Calu3 (cell line): ENCODE data around the gene APOC4. TPM values are rescaled to one million over a fixed set of nuclear protein-coding genes. Genes with fewer than 3 reads are reported as not detected.

ENCODE experiments used
- BruUV-seq: library from RNA; stranded (reverse); fragments of 400-500 nt; replicated peaks from 2 replicates; lab custom pipeline; 2021; lab: Mats Ljungman, UMichigan
- CTCF ChIA-PET: fragments of 300-600 bp; sonication (Branson Sonifier 250); formaldehyde crosslinking; loops from one replicate; lab custom pipeline; 2022; ENCODE audit warnings: antibody characterized with exemption; lab: Charles Lee
- DNase-seq: peaks from one replicate; pipeline ENCODE4 v3.0.0; 2022
- H3K27ac Mint-ChIP-seq: one replicate; pipeline ENCODE4 v1.8.0; 2022; ENCODE audit warnings: mixed read lengths; ENCODE audit not compliant: unreplicated experiment
- H3K27me3 Mint-ChIP-seq: one replicate; pipeline ENCODE4 v1.8.0; 2022; ENCODE audit warnings: mixed read lengths; ENCODE audit not compliant: unreplicated experiment
- H3K36me3 Mint-ChIP-seq: one replicate; pipeline ENCODE4 v1.8.0; 2022; ENCODE audit warnings: mild to moderate bottlenecking, moderate library complexity, mixed read lengths; ENCODE audit not compliant: insufficient read depth, unreplicated experiment
- H3K4me1 Mint-ChIP-seq: one replicate; pipeline ENCODE4 v1.8.0; 2022; ENCODE audit warnings: mild to moderate bottlenecking, low read depth, mixed read lengths; ENCODE audit not compliant: unreplicated experiment
- H3K4me3 Mint-ChIP-seq: one replicate; pipeline ENCODE4 v1.8.0; 2022; ENCODE audit warnings: mild to moderate bottlenecking, low read depth, moderate library complexity, mixed read lengths; ENCODE audit not compliant: unreplicated experiment
- H3K9me3 Mint-ChIP-seq: one replicate; pipeline ENCODE4 v1.8.0; 2022; ENCODE audit warnings: low read depth, mixed read lengths; ENCODE audit not compliant: unreplicated experiment
- CTCF ChIP-seq: fragments of 200-600 bp; IDR thresholded peaks from one replicate; pipeline ENCODE4 v1.8.0; 2022; ENCODE audit warnings: antibody characterized with exemption; ENCODE audit not compliant: unreplicated experiment
- intact Hi-C: fragments of 100-400 bp; cut with micrococcal nuclease; formaldehyde crosslinking; loops from one replicate; pipeline ENCODE4 v1.10.0; 2022; ENCODE audit not compliant: unreplicated experiment
- total RNA-seq: library from RNA; stranded (reverse); gene quantifications from 2 replicates; pipeline ENCODE4 v1.2.3, GENCODE V29; 2022

The APOC4 gene
- total RNA-seq, 1 experiment from 2014 or later = not detected

GRCh38 chr19:44947041-44947581, 5.1 kb downstream of the APOC4 start:
- TF ChIP-seq CTCF = no peak
- H3K4me3 Mint-ChIP-seq = no peak overlapping the region
- DNase-seq = no peak
- H3K4me1 Mint-ChIP-seq = peaks cover 8% of the 10 kb centered on the region
- no TSS peak for BruUV-seq
- H3K36me3 Mint-ChIP-seq = peaks cover 3% of the 10 kb centered on the region
- H3K27ac Mint-ChIP-seq = no peak overlapping the region
- no peaks in the 10 kb centered on the region for H3K9me3 Mint-ChIP-seq
- H3K27me3 Mint-ChIP-seq = peaks cover 23% of the 10 kb centered on the region
- intact Hi-C loops = no loop called here
- CTCF ChIA-PET = no interaction called here

GRCh38 chr19:44948237-44948636, 6.2 kb downstream of the APOC4 start:
- H3K4me3 Mint-ChIP-seq = no peak overlapping the region
- no peak for DNase-seq
- no peak for TF ChIP-seq CTCF
- peaks cover 3% of the 10 kb centered on the region for H3K36me3 Mint-ChIP-seq
- CTCF ChIA-PET = no interaction called here
- intact Hi-C loops = no loop called here
- no peaks in the 10 kb centered on the region for H3K9me3 Mint-ChIP-seq
- no peak overlapping the region for H3K27ac Mint-ChIP-seq
- peaks cover 8% of the 10 kb centered on the region for H3K4me1 Mint-ChIP-seq
- H3K27me3 Mint-ChIP-seq = peaks cover 23% of the 10 kb centered on the region
- BruUV-seq = no TSS peak

GRCh38 chr19:44948763-44949374, 6.8 kb downstream of the APOC4 start:
- BruUV-seq = no TSS peak
- Mint-ChIP-seq H3K27ac (no peak overlapping the region), H3K4me3 (no peak overlapping the region), H3K36me3 (peaks cover 7% of the 10 kb centered on the region), H3K9me3 (no peaks in the 10 kb centered on the region), H3K27me3 (peaks cover 16% of the 10 kb centered on the region), H3K4me1 (peaks cover 4% of the 10 kb centered on the region)
- intact Hi-C loops = no loop called here
- CTCF ChIA-PET = no interaction called here
- no peak for TF ChIP-seq CTCF
- DNase-seq = no peak

- BruUV-seq = no TSS peak
- Mint-ChIP-seq H3K36me3 (peaks cover 10% of the 10 kb centered on the region), H3K27ac (no peak overlapping the region), H3K9me3 (no peaks in the 10 kb centered on the region), H3K27me3 (peaks cover 10% of the 10 kb centered on the region), H3K4me1 (no peaks in the 10 kb centered on the region), H3K4me3 (no peak overlapping the region)
- intact Hi-C loops = no loop called here
- DNase-seq = no peak
- CTCF ChIA-PET = no interaction called here
- TF ChIP-seq CTCF = no peak
Observed at GRCh38 chr19:44949550-44949949, 7.5 kb downstream of the APOC4 start.
